ENCODE data around the gene ANKRD1. TPM values are rescaled to one million over a fixed set of nuclear protein-coding genes. Genes with fewer than 3 reads are reported as not detected.

Gene ANKRD1
- total and polyA plus RNA-seq, 2 of the 8 experiments (the other 6 are each of a cell fraction or from before 2014, with no cell fraction given) = 0.03 TPM; not detected in 1

- TF ChIP-seq GABPA (IDR thresholded peaks at IDR 0.05; ENCODE audit: borderline replicate concordance, insufficient read depth, low read length) (no peak), KDM4A (IDR thresholded peaks at IDR 0.05; ENCODE audit: low read depth, low read length, severe bottlenecking) (peak; percentile 20), JUND (IDR thresholded peaks at IDR 0.05; ENCODE audit: low read length) (no peak), HDAC6 (IDR thresholded peaks at IDR 0.05; ENCODE audit: low read depth, low read length) (no peak), CHD1 (IDR thresholded peaks at IDR 0.05; ENCODE audit: low read depth, low read length) (no peak), SRF (IDR thresholded peaks at IDR 0.05; ENCODE audit: low read depth, low read length) (no peak), SP1 (IDR thresholded peaks at IDR 0.05; ENCODE audit: low read depth, low read length) (peak; percentile 87), TAF7 (optimal IDR thresholded peaks at IDR 0.05; ENCODE audit: borderline replicate concordance, low read depth, low read length) (no peak)
- TF ChIP-seq, protein P1, sequence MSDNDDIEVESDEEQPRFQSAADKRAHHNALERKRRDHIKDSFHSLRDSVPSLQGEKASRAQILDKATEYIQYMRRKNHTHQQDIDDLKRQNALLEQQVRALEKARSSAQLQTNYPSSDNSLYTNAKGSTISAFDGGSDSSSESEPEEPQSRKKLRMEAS (IDR thresholded peaks at IDR 0.05) = no peak
Measured at GRCh38 chr10:90871279-90871765, 49.6 kb downstream of the ANKRD1 start (continued).
